Nasal cavity respiratory epithelium epithelial cell of viscerocranial mucosa (primary cell): ENCODE results near the gene ZNF2. TPM values are rescaled to one million over a fixed set of nuclear protein-coding genes. Genes with fewer than 3 reads are reported as not detected.

Source experiments
- total RNA-seq: library from RNA; depleted of rRNA; stranded (reverse); fragments of >200 nt; gene quantifications from 2 replicates; pipeline ENCODE4 v1.2.3, GENCODE V29; 2014

The ZNF2 gene
- total RNA-seq = 7.2 and 7.8 TPM in 2 replicates

DNA sequence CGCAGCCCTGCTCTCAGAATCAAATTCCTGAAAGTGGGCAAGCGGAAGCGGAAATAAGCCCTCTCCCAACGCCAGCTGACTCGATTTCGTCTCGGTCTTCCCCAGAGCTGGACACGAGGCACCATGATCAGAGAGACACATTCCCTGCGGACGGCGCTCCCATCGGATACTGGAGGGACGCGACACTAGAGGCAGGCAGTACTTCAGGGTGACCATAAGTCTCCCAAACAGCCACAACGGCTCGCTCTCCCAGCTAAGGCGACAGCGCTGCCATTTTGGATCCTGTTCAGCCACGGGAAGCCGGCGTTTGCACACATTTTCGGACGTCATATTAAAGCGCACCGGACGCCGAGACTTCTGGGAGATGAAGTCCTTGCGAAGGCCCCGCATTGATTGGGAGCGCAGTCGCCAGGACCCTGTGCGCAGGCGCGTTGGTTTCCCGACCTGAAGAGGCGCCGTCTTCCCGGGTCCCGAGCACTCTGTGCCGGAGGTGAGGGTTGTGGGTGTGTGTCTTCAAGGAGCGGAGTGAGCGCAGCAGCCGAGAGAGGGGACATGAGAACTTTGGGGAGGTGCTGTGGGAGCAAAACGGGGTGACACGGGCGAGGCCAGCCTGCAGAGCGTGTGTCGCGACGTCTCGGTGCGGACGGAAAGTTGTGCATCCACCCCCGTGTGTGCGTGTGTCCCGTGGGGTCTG lies at the start of gene ZNF2:
TSS of gene ZNF2 (plus strand) at position 439 of the 694 bp plus-strand sequence. CDS start 10,418 bp downstream, outside the sequence.

DNA sequence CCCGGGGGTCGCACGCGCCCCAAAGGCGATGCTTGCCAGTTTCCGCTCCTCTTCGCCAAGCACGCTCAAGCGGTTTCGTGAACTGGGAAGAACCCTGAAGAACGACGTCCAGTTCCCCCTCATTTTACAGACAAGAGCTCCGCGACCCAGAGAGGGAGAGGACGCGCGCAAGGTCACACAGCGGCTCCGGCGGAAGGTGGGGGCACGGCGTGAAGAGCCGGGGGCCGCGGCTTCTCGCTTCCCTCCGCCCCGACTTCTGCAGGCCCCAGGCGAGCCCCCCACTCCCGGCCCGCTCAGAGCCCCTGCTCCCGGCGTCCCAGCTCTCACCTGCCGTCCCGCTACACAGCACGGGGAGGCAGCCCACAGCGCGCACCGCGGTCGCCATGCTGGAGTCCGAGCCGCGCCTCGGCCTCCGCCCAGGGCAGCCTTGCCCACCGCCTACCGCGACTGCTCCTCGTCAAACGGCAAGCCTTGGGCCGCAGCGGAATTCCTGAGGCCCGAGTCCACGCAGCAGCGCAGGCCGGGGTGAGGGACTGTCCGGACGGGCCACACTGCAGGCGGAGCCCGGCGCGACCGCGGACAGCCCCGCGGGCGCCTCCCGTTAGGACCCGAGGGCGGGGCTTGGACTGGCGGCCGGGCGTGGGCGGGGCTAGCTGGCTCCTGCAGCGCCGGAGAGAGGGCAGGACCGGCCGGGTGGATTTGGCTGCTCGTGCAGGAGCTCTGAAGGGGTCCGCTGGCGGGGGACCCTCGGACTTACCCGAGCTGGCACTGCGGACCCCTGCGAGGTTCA lies 44.0 kb upstream of the ZNF2 start, which contains the start of gene MRPS5:
TSS of gene MRPS5 (minus strand) at position 402 of the 790 bp plus-strand sequence. CDS start at position 385, 17 bp downstream.

DNA sequence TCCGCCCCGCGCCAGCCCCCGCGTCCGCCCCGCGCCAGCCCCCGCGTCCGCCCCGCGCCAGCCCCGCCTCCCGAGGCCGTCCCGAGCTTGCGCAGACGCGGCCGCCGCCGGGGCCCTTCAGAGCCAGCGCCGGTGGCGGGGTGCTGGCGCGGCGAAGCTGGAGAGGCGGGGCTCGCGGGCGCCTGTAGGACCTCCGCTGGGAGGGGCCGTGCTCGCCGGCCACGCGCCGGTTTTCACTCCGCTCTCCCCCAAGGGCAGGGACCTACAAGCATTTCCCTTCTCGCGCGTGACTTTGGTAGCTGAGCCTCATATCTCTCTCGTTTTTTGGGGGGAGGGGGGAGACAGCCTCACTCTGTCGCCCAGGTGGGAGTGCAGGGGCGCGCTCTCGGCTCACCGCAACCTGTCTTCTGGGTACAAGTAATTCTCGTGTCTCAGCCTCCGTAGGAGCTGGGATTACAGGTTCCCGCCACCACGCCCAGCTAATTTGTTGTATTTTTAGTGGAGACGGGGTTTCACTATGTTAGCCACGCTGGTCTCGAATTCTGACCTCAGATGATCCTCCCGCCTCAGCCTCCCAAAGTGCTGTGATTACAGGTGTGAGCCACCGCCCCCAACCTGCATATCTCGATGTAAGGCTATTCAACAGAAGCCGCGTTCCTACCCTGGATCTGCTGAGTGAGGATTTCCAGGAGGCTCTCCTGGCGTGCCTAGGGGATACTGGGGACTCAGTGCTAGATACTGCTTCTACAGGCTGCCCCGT lies 5.7 kb upstream of the ZNF2 start, which contains the start of gene ZNF514:
TSS of gene ZNF514 (minus strand) at position 159 of the 760 bp plus-strand sequence. CDS start 6,595 bp downstream, outside the sequence.

DNA sequence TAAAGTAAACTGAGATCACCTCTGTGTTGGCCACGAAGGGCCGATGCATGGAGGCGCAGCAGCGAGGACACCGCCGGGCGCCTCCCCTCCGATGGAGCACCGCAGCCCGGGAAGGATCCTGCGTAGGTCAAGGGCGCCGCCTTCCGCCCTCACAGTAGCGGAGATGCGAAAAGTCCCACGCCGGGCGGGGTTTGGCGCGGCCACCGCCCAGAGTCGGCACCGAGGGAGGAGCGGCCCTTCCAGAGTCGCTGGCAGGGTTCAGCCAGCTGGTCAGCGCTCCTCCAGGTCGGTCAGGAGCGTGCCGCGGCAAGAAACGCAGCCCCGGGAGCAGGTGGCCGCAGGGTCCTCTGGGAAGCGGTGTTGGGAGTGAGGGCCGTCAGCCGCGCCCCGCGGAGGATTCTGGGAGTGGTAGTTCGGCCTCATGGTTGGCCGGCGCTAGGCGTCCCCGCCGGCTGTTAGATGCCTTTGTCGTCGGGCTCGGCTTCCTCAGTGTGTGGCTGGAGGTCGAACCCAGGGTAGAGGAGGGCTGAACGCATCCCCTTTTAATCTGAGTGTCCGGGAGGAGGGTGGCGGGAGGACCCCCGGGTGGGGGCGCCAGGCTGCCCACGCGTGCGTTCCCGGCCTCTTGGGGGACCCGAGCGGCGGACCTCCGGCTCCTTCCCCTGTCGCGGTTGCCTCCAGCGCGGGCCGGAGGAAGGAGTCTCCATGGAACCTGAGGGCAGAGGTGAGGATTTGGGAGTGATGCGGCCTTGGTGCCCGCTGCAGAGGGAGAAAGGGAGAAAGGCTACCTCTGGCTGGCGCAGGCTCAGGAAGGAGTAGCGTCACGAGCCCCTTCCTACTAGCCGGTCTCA lies 41.7 kb downstream of the ZNF2 start, which contains the start of gene ZNF892:
TSS of gene ZNF892 (plus strand) at position 411 of the 851 bp plus-strand sequence. CDS start at position 706, 295 bp downstream.

Other genes with a start within 250 kb of the ZNF2 start
- gene MAL, start 140.1 kb upstream of the ZNF2 start, total RNA-seq = 1.6 and 4.1 TPM in 2 replicates
- 49.2 and 59.7 TPM in 2 replicates for gene MRPS5, start 44.0 kb upstream of the ZNF2 start, total RNA-seq
- gene ZNF514, start 6.0 kb upstream of the ZNF2 start, total RNA-seq = 10.3 and 14.0 TPM in 2 replicates
- 6.2 and 12.9 TPM in 2 replicates for gene ZNF892, start 41.7 kb downstream of the ZNF2 start, total RNA-seq
- gene PROM2, start 108.6 kb downstream of the ZNF2 start, total RNA-seq = 14.0 and 101 TPM in 2 replicates
- gene KCNIP3, start 131.5 kb downstream of the ZNF2 start, total RNA-seq = under 0.01 and 1.6 TPM in 2 replicates
- 22.6 and 26.7 TPM in 2 replicates for gene FAHD2A, start 236.9 kb downstream of the ZNF2 start, total RNA-seq